B cell (primary cell): Measurements from ENCODE around the gene ACAP3. TPM values are rescaled to one million over a fixed set of nuclear protein-coding genes. Genes with fewer than 3 reads are reported as not detected.
A peak's percentile ranks its signal among the peaks of the same experiment; 100 is the strongest.

Source experiments
- ATAC-seq: fragments of 200-7000 bp; cut with Tn5 transposase; one replicate; pipeline ENCODE4 v1.10.0; 2021; ENCODE audit warnings: low read depth, mild to moderate bottlenecking, moderate number of reproducible peaks, moderate library complexity
- CTCF ChIA-PET: fragments of 350-600 bp; sonication (Branson Sonifier 250); formaldehyde crosslinking; loops from one replicate; lab custom pipeline; 2021; ENCODE audit warnings: antibody characterized with exemption, inconsistent platforms; lab: Charles Lee
- POLR2A ChIA-PET: fragments of 350-600 bp; sonication (Branson Sonifier 250); formaldehyde crosslinking; loops from one replicate; lab custom pipeline; 2021; ENCODE audit warnings: antibody characterized with exemption; lab: Charles Lee
- DNase-seq: peaks from one replicate; pipeline ENCODE4 v3.0.0; 2013
- H2AFZ ChIP-seq: 2 replicates; pipeline ENCODE4 v1.6.1; 2012; ENCODE audit warnings: mild to moderate bottlenecking, low read depth, low read length; ENCODE audit not compliant: insufficient read depth, poor library complexity, severe bottlenecking
- H3K27ac ChIP-seq, 2 donors: 1 replicate in 1 of 2; 2 replicates in 1 of 2; pipeline ENCODE4 v1.5.1; 2012 to 2013; ENCODE audit warnings: low read length in 2 of 2, mild to moderate bottlenecking in 2 of 2, moderate library complexity in 1 of 2
- H3K27me3 ChIP-seq, 4 experiments: fragments of 200-600 bp in 1 of 4; sonication (generic) in 1 of 4; replicated peaks in 1 of 4; 1 replicate in 2 of 4; 2 replicates in 2 of 4; pipeline versions ENCODE4 v1.6.1 to v1.7.0; 2013 to 2016; ENCODE audit warnings: low read length in 3 of 4, mild to moderate bottlenecking in 2 of 4, mixed read lengths in 1 of 4, moderate library complexity in 1 of 4; ENCODE audit not compliant: insufficient read depth in 4 of 4, control insufficient read depth in 3 of 4; ENCODE audit errors: control extremely low read depth in 1 of 4
- H3K36me3 ChIP-seq, 2 experiments: replicated peaks in 1 of 2; 1 replicate in 1 of 2; 2 replicates in 1 of 2; pipeline versions ENCODE4 v1.6.1 to v1.7.1; 2013; ENCODE audit warnings: low read length in 1 of 2; ENCODE audit not compliant: insufficient read depth in 2 of 2, control insufficient read depth in 1 of 2; ENCODE audit errors: control extremely low read depth in 1 of 2, extremely low read depth in 1 of 2
- H3K4me1 ChIP-seq, 2 donors: fragments of 200-600 bp in 1 of 2; sonication (generic) in 1 of 2; 1 replicate in 1 of 2; 2 replicates in 1 of 2; pipeline versions ENCODE4 v1.5.1 to v1.6.1; 2013 to 2017; ENCODE audit warnings: low read length in 2 of 2; ENCODE audit not compliant: control insufficient read depth in 2 of 2, insufficient read depth in 2 of 2
- H3K4me2 ChIP-seq: replicated peaks from 2 replicates; pipeline ENCODE3; 2012; ENCODE audit warnings: mild to moderate bottlenecking, low read depth, low read length; ENCODE audit not compliant: poor library complexity, severe bottlenecking
- H3K4me3 ChIP-seq, 5 experiments: fragments of 200-600 bp in 1 of 5; sonication (generic) in 1 of 5; 1 replicate in 3 of 5; 2 replicates in 2 of 5; pipeline versions ENCODE4 v1.5.1 to v1.7.0; 2011 to 2016; ENCODE audit warnings: low read length in 4 of 5, mild to moderate bottlenecking in 4 of 5, low read depth in 2 of 5, control low read depth in 1 of 5, moderate library complexity in 1 of 5; ENCODE audit not compliant: insufficient read depth in 1 of 5; ENCODE audit errors: control extremely low read depth in 1 of 5, extremely low read depth in 1 of 5
- H3K79me2 ChIP-seq: fragments of 200-600 bp; sonication (generic); one replicate; pipeline ENCODE4 v1.6.0; 2016; ENCODE audit warnings: low read length; ENCODE audit not compliant: control insufficient read depth, insufficient read depth
- H3K9ac ChIP-seq: fragments of 200-600 bp; sonication (generic); 2 replicates; pipeline ENCODE4 v1.6.1; 2017; ENCODE audit warnings: mild to moderate bottlenecking, low read length, moderate library complexity
- H3K9me3 ChIP-seq, 3 donors: one replicate each; pipeline versions ENCODE4 v1.6.1 to v1.7.1; 2013; ENCODE audit warnings: low read length in 2 of 3; ENCODE audit not compliant: control insufficient read depth in 2 of 3, insufficient read depth in 1 of 3; ENCODE audit errors: control extremely low read depth in 1 of 3
- H4K20me1 ChIP-seq: 2 replicates; pipeline ENCODE4 v1.6.0; 2012; ENCODE audit warnings: mild to moderate bottlenecking, low read length; ENCODE audit not compliant: insufficient read depth, control insufficient read depth, poor library complexity, severe bottlenecking
- H3K27ac Mint-ChIP-seq: one replicate; pipeline ENCODE4 v1.8.0; 2021; ENCODE audit warnings: mixed read lengths
- H3K27me3 Mint-ChIP-seq: one replicate; pipeline ENCODE4 v1.8.0; 2021; ENCODE audit warnings: mixed read lengths
- H3K4me1 Mint-ChIP-seq: one replicate; pipeline ENCODE4 v1.8.0; 2021; ENCODE audit warnings: mixed read lengths
- H3K4me3 Mint-ChIP-seq: one replicate; pipeline ENCODE4 v1.8.0; 2021; ENCODE audit warnings: mixed read lengths
- H3K9me3 Mint-ChIP-seq: one replicate; pipeline ENCODE4 v1.8.0; 2022; ENCODE audit warnings: mixed read lengths; ENCODE audit not compliant: insufficient read depth
- EZH2 ChIP-seq: IDR thresholded peaks from 2 replicates; pipeline ENCODE4 v1.6.1; 2012; ENCODE audit warnings: borderline replicate concordance, low read depth, mild to moderate bottlenecking, moderate library complexity, low read length; ENCODE audit not compliant: insufficient read depth, poor library complexity, severe bottlenecking
- WGBS: methylation state at CpG from one replicate; pipeline ENCODE4 v1.1.5; 2013; ENCODE audit warnings: missing lambda C conversion rate; ENCODE audit not compliant: insufficient coverage; 5-methylcytosine and 5-hydroxymethylcytosine counted together
- intact Hi-C: fragments of 100-400 bp; cut with micrococcal nuclease; formaldehyde crosslinking; loops from one replicate; pipeline ENCODE4 v1.10.0; 2022
- polyA plus RNA-seq: library from polyadenylated mRNA; depleted of rRNA; stranded (reverse); fragments of >200 nt; gene quantifications from 2 replicates; pipeline ENCODE4 v1.2.3, GENCODE V29; 2012
- total RNA-seq, 2 donors: library from RNA; stranded (reverse); fragments of 120-200 nt in 1 of 2; gene quantifications; 1 replicate in 1 of 2; 2 replicates in 1 of 2; pipeline versions ENCODE4 v1.2.3 to v1.2.4, GENCODE V29; 2013 to 2022
- TF ChIP-seq, protein P1 (sequence below): fragments of 200-600 bp; IDR thresholded peaks from one replicate; pipeline ENCODE4 v1.8.0; 2022; ENCODE audit warnings: antibody characterized with exemption, mild to moderate bottlenecking

The ACAP3 gene
- total and polyA plus RNA-seq, 2 donors (not counting 1 experiment from before 2014, with no cell fraction given), result 40.7 to 124 TPM

DNA sequence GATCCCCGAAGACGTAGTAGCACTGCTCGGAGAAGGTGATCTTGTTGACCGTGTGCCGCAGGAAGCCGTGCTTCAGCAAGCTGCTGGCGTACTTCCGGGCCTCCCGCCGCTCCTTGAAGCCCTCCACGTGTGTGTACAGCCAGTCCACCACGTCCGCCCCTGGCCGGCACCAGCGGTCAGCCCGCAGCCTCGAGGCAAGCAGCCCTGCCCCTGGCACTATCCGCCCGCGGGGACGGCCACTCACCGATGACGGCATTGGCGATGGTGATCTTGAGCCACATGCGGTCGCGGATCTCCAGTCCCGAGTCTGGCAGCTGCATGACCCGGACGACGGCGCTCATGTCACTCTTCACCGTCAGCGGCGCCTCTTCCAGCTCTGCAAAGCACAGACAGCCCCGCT lies 30.5 kb upstream of the ACAP3 start:
- DNase-seq (no peak), ATAC-seq (no peak)
- Histone ChIP-seq H3K27me3 (no peaks in the 10 kb centered on the region), H3K79me2 (no peaks in the 10 kb centered on the region), H3K4me3 (no peak overlapping the region), H3K9ac (no peak overlapping the region), H4K20me1 (peaks cover 4% of the 10 kb centered on the region), H3K36me3 (peaks cover 0 to 12% of the 10 kb centered on the region in 2 experiments), H2AFZ (no peak overlapping the region), H3K4me2 (no peak overlapping the region), H3K27ac (no peak overlapping the region), H3K4me1 (no peaks in the 10 kb centered on the region), H3K9me3 (peaks cover 0 to 7% (median 0%) of the 10 kb centered on the region in 3 donors)
- no peak overlapping the region for H3K27ac Mint-ChIP-seq
- H3K27me3 Mint-ChIP-seq, result no peaks in the 10 kb centered on the region
- no peaks in the 10 kb centered on the region for H3K4me1 Mint-ChIP-seq
- POLR2A ChIA-PET, result interaction anchor here (0.6 kb wide), 1 partner anchor 344 kb away, joined by 3 read pairs; no protein-coding TSS in a partner anchor
- intact Hi-C loops, result no loop called here
- WGBS, result 97% methylated on average over 36 of the region's 36 CpGs
- no peak overlapping the region for H3K4me3 Mint-ChIP-seq
- no peak for TF ChIP-seq EZH2
- TF ChIP-seq, protein P1, sequence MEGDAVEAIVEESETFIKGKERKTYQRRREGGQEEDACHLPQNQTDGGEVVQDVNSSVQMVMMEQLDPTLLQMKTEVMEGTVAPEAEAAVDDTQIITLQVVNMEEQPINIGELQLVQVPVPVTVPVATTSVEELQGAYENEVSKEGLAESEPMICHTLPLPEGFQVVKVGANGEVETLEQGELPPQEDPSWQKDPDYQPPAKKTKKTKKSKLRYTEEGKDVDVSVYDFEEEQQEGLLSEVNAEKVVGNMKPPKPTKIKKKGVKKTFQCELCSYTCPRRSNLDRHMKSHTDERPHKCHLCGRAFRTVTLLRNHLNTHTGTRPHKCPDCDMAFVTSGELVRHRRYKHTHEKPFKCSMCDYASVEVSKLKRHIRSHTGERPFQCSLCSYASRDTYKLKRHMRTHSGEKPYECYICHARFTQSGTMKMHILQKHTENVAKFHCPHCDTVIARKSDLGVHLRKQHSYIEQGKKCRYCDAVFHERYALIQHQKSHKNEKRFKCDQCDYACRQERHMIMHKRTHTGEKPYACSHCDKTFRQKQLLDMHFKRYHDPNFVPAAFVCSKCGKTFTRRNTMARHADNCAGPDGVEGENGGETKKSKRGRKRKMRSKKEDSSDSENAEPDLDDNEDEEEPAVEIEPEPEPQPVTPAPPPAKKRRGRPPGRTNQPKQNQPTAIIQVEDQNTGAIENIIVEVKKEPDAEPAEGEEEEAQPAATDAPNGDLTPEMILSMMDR, result no peak
- H3K9me3 Mint-ChIP-seq, result no peaks in the 10 kb centered on the region
- CTCF ChIA-PET, result no interaction called here

DNA sequence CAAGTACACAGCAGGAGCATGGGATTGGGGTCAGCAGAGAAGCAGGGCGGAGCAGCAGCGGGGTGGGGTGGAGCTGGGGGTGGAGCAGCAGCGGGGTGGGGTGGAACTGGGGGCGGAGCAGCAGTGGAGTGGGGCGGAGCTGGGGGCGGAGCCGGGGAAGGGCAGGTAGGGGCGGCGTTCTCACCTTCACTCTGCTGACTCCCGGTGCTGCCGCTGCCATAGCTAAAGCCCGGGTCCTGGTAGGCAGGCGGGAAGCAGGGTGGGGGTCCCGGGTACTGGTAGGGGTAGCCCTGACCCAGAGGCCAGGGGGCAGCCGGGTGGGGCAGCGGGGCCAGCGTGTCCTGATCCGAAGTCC lies 30.0 kb upstream of the ACAP3 start:
- intact Hi-C loops, result no loop called here
- 93% methylated on average over 14 of the region's 18 CpGs for WGBS
- Histone ChIP-seq H3K4me3 (no peak overlapping the region), H3K36me3 (peaks cover 0 to 12% of the 10 kb centered on the region in 2 experiments), H3K27ac (no peak overlapping the region), H3K79me2 (no peaks in the 10 kb centered on the region), H3K4me1 (no peaks in the 10 kb centered on the region), H4K20me1 (no peaks in the 10 kb centered on the region), H3K9me3 (peaks cover 0 to 7% (median 0%) of the 10 kb centered on the region in 3 donors), H2AFZ (no peak overlapping the region), H3K27me3 (no peaks in the 10 kb centered on the region), H3K9ac (no peak overlapping the region), H3K4me2 (no peak overlapping the region)
- ChIA-PET CTCF (no interaction called here), POLR2A (interaction anchor here (0.6 kb wide), 1 partner anchor 345 kb away, joined by 3 read pairs; no protein-coding TSS in a partner anchor)
- ATAC-seq, result peak; percentile 32
- H3K4me3 Mint-ChIP-seq, result no peak overlapping the region
- H3K9me3 Mint-ChIP-seq, result no peaks in the 10 kb centered on the region
- no peak for DNase-seq
- peaks cover under 1% of the 10 kb centered on the region for H3K4me1 Mint-ChIP-seq
- H3K27ac Mint-ChIP-seq, result no peak overlapping the region
- no peaks in the 10 kb centered on the region for H3K27me3 Mint-ChIP-seq
- TF ChIP-seq, protein P1, result no peak
- no peak for TF ChIP-seq EZH2
